ENCODE data around the gene SLCO2A1.

DNA sequence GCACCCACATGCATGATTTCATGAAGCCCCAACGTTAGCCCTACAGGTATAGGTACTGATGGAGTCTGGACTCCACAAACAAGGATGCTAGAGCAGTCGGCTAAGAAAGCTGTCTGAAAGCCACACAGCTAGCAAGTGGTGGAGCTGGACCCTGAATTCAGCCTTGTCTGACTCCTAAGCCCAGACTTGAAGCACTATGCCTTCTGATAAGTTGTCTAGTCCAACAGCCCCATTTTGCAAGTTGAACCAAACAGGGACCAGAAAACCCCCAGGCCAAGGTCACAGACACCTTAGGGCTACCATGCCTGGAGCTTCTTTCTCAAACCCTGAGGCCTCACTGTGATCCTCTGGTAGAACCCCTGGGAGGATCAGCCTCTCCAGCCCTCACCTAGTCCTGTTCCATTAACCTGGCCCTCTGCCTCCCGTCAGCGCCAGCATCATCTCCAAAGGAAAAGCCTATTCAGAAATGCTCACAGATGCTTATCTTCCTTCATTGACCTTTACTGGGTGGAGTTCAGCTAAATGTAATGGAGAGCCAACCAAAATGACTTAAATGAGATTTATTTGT is 1.7 kb upstream of the SLCO2A1 start:
- TF ChIP-seq EZH2 (IDR thresholded peaks at IDR 0.05; ENCODE audit: insufficient read depth, poor library complexity, severe bottlenecking) (no peak), EZH2phosphoT487 (IDR thresholded peaks at IDR 0.05; ENCODE audit: insufficient read depth, low read depth) (no peak)

All from GM23248 (cell line).